GM21786 (cell line): ENCODE results near the gene MINPP1.

Experiments used
- ATAC-seq: cut with Tn5 transposase; IDR thresholded peaks from one replicate; pipeline ENCODE4 v1.9.1; 2021; ENCODE audit not compliant: unreplicated experiment

Gene MINPP1

GRCh38 chr10:87519582-87519981, 14.9 kb downstream of the MINPP1 start:
- no peak for ATAC-seq

- no peak for ATAC-seq
Observed at GRCh38 chr10:87523731-87524130, 19.0 kb downstream of the MINPP1 start.

- no peak for ATAC-seq
Observed at GRCh38 chr10:87524296-87524695, 19.6 kb downstream of the MINPP1 start.

DNA sequence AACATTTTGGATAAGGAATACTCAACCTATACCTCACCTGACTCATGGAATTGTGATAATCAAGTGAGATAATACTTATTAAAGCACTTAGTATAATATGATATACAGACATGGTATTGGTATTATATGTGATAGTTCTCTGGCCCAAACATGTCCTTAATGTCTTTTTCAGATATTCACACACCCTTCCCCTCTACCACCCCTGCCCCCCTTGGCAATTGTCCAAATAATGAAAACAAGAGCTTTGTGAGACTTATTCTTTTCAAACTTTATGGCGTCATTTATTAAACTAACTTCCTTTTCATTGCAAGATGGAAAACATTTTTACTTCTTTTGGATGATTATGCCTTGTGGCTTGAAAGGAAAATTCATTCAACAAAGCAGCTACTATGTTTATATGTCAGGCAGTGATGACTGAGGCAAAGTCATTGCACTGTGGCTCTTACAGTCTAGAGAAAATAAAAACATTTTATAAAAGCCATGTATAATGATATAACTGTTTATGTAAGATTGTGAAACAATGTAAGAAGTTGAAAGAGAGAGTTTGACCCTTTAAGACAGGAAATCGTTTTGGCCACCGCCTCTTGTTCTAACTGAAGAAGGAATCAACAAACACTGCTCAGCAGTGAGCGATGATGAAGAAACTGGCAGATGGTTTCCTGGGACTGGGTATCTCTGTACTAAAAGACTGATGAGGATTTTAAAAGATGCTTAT, 27.4 kb downstream of the MINPP1 start:
- ATAC-seq, result no peak

DNA sequence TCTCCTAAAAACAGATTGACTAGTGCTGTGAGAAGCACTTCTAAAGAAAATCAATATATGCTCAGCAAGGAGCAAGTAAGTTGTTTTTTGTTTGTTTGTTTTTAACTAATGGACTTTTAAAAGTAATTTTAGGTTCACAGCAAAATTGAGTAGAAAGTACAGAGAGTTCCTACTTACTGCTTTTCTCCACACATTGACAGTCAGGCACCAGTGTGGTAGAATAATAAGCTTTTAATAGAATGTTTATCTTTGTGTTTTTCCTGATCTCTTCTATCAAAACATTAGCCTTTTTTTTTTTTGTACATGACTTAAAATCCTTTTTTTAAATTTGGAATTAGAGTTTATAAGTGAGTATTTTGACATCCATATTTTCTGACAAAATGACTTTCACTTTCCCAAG, 28.0 kb downstream of the MINPP1 start:
- no peak for ATAC-seq

DNA sequence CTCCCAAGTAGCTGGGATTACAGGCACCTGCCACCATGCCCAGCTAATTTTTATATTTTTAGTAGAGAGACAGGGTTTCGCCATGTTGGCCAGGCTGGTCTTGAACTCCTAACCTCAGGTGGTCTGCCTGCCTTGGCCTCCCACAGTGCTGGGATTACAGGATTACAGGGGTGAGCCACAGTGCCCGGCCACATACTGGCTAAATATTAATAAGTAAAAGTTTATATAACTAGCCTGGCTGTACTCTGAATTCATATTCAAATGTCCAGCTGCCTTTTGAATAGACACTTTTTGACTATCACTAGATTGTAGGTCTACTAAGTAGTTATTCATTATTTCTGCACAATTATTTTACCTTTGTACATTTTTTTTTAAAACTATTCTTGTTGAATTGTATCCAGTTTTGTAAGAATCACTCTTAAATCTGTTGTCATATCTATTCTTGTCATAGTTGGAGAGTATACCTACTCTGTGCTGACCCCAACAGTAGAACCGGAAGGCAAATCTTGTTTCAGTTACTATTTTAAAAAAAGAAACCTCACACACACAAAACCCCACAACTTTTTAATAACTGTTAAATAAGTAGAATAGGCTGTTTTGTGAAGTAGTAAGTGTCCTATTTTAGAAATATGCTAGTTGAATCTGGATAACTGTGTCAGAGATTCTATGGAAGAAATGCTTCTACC, 29.6 kb downstream of the MINPP1 start:
- peak; percentile 71 for ATAC-seq

GRCh38 chr10:87538092-87539015, 33.7 kb downstream of the MINPP1 start:
- ATAC-seq, result no peak

DNA sequence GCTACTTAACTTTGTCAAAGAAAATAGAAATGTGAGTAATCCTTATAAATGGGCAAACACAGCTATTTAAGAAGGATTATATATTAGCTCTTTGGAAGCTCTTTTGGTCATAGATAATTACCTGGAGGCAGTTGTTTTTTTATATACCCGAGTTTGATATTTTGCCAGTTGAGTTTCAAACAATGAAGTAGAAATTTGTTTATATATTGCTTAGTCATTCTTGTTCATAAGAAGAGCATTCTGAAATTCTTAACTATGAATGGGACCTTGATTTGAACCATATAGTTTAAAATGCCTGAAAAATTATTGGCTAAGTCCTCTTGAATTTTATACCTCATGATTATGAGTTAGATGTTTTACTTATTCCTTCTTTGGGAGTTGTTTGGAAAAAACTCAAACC, 36.4 kb downstream of the MINPP1 start:
- ATAC-seq, result no peak

DNA sequence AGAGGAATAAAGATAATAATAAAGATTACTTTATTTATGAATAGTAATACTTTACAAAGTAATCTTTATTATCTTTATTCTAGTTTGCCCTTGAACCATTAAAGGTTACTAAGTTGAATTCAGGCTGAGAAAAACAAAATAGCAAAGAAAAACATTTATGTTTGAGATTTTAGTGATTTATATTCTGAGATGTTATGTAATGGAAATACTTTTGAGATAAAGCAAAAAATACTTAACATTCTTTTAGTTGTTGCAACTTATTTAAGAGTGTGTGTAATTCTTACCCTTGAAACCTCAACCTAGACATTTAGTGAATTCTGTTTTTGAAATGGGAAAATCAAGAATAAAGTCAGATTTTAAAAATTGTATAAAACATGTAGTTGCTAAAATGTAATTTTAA, 40.0 kb downstream of the MINPP1 start:
- ATAC-seq, result no peak

- ATAC-seq, result no peak
Observed at GRCh38 chr10:87545783-87546182, 41.1 kb downstream of the MINPP1 start.

GRCh38 chr10:87546210-87546609, 41.5 kb downstream of the MINPP1 start:
- ATAC-seq, result no peak

DNA sequence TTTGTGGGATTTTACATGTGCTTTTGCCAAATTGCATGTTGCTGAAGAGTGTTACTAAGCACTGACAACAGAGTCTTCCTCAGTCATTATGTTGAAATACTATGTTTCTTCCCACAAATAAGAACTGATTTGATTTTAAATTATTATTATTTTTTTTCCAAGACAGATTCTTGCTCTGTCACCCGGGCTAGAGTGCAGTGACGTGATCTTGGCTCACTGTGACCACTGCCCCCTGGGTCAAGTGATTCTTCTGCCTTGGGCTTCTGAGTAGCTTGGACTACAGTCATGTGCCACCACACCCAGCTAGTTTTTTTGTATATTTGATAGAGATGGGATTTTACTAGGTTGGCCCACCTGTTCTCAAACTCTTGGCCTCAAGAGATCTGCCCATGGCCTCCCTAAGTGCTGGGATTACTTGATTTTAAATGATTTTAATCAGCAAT, 42.3 kb downstream of the MINPP1 start:
- ATAC-seq, result no peak

- no peak for ATAC-seq
Observed at GRCh38 chr10:87547734-87548311, 43.1 kb downstream of the MINPP1 start.

DNA sequence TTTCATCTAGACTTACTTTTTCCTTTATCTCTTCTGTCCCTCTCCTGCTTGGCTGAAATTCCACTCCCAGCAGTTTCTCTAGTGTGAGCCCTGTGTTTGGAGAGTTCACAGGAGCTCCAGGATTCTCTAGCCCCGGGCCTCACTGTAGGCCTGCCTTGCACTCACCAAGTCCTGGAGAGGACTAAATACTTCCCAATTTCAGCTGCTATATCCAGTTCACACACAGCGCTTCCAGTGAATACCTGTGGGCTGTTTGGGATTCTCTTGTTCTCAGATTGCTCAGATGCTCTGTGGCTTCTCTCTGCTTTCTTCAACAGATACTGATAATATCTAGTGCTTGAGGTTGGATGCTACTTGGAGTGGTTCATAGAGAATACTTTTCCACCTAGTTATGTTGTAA, 46.0 kb downstream of the MINPP1 start:
- ATAC-seq, result no peak

GRCh38 chr10:87551326-87551725, 46.6 kb downstream of the MINPP1 start:
- ATAC-seq, result no peak

DNA sequence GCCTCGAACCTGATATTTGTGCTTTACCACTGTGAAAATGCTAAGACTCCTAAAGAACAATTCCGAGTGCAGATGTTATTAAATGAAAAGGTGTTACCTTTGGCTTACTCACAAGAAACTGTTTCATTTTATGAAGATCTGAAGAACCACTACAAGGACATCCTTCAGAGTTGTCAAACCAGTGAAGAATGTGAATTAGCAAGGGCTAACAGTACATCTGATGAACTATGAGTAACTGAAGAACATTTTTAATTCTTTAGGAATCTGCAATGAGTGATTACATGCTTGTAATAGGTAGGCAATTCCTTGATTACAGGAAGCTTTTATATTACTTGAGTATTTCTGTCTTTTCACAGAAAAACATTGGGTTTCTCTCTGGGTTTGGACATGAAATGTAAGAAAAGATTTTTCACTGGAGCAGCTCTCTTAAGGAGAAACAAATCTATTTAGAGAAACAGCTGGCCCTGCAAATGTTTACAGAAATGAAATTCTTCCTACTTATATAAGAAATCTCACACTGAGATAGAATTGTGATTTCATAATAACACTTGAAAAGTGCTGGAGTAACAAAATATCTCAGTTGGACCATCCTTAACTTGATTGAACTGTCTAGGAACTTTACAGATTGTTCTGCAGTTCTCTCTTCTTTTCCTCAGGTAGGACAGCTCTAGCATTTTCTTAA, 47.7 kb downstream of the MINPP1 start:
- no peak for ATAC-seq

DNA sequence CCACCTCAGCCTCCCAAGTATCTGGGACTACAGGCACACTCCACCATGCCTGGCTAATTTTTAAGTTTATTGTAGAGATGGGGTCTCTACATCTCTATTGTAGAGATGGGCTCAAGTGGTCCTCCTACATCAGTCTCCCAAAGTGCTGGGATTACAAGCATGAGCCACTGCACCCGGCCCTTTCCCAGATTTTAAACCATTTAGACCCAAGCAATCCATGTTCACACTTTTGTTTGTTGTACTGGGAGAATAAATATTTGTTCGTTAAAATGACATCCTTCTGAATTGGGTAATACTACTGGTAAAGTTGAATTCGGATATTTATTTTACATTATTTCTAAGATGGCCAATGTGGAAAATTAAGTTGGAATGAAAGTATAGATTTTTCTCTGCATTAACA, 52.7 kb downstream of the MINPP1 start:
- no peak for ATAC-seq

DNA sequence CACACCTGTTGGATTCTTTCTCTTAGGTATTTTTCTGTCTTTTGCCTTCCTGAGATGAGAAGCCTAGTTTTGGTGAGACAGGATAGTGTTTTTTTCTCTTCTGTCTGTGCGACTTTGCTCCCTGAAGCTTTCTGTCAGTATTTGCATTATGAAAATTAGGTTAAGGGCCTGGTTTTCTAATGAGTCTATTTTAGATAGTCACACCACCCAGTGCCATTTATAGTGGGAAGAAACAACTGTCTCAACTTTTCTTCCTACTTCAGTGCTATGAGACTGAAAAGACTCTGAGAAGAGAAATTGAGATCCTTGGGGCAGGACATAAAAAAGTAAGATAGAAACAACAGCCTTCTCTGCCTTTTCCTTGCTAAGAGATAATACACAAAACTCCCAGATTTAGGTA, 53.6 kb downstream of the MINPP1 start:
- ATAC-seq, result no peak

DNA sequence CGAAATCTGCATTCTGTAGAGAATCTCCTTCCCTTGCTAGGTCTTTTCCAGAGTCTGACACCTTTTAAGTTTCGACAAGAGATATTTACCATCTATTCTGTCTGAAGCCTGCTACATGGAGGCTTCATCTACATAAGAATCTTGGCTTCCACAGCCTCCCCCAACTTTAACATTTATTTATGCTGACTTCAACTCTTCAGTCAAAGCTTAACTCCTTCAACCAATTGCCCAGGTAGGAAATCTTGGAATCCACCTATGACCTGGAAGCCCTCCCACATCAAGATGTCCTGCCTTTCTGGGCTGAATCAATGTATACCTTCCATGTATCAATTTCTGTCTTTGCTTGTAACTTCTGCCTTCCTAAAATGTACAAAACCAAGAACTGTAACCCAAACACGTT, 54.7 kb downstream of the MINPP1 start:
- ATAC-seq, result no peak

GRCh38 chr10:87560495-87561129, 55.9 kb downstream of the MINPP1 start:
- no peak for ATAC-seq
